ENCODE results near the gene ANKS1B. TPM values are rescaled to one million over a fixed set of nuclear protein-coding genes. Genes with fewer than 3 reads are reported as not detected.

Gene ANKS1B
- total RNA-seq, 1 experiment from 2014 or later: 0.54 TPM

DNA sequence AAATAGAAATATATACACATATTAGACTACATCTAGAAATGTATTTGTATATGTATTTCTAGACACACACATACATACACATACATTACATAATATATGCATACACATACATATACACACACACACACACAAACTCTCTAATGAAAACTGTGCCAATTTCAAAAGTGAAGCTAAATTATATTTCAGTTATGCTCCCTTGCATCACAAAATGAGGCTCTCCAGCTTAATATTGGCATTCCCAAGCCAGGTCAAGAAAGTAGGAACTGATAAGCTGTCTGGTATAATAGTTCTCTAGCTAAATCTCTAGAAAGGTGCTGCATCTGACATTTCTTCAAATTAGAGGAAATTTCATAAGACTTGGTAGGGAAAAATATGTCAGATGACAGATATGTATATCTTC lies 280.3 kb downstream of the ANKS1B start:
- Histone ChIP-seq H3K27me3 (ENCODE audit: insufficient read depth, low read length) (no peaks in the 10 kb centered on the region), H3K9me3 (ENCODE audit: control insufficient read depth in 1 of 2, insufficient read depth in 1 of 2, low read depth in 1 of 2, low read length in 2 of 2) (no peaks in the 10 kb centered on the region), H3K36me3 (ENCODE audit: control insufficient read depth in 1 of 2, insufficient read depth in 2 of 2, low read length in 2 of 2) (no peaks in the 10 kb centered on the region), H3K4me1 (ENCODE audit: control insufficient read depth in 1 of 2, insufficient read depth in 2 of 2, low read length in 2 of 2) (no peaks in the 10 kb centered on the region), H2AFZ (ENCODE audit: low read depth, low read length, poor library complexity, severe bottlenecking) (no peak overlapping the region), H3K9ac (ENCODE audit: low read length) (no peak overlapping the region), H3K4me3 (replicated peaks in 1 of 2; ENCODE audit: low read depth in 1 of 2, low read length in 2 of 2) (no peak overlapping the region), H4K20me1 (ENCODE audit: insufficient read depth) (no peaks in the 10 kb centered on the region), H3K27ac (ENCODE audit: low read depth, low read length) (no peak overlapping the region), H3K79me2 (ENCODE audit: insufficient read depth, low read length) (no peaks in the 10 kb centered on the region), H3K9me2 (ENCODE audit: insufficient read depth) (no peaks in the 10 kb centered on the region), H3K4me2 (ENCODE audit: low read length) (no peak overlapping the region)
- no peak for DNase-seq (ENCODE audit: low read depth, low spot score)
- no TSS peak for BruUV-seq (replicated peaks)
- CTCF ChIA-PET: no interaction called here
- POLR2A ChIA-PET: no interaction called here
- RAD21 ChIA-PET (ENCODE audit: low non-redundant PET in 1 of 2, low total read pairs in 2 of 2, uncharacterized antibody in 2 of 2, unreplicated experiment in 2 of 2): no interaction called here
- no peak for ATAC-seq
- intact Hi-C loops (cut with micrococcal nuclease): no loop called here
- TF ChIP-seq POLR2A (IDR thresholded peaks at IDR 0.05; ENCODE audit: borderline replicate concordance, extremely low read depth, insufficient read depth, insufficient read length) (no peak), CBX3 (IDR thresholded peaks at IDR 0.05; ENCODE audit: low read depth) (no peak), EZH2phosphoT487 (IDR thresholded peaks at IDR 0.05; ENCODE audit: borderline replicate concordance) (no peak), ZNF274 (IDR thresholded peaks at IDR 0.05; ENCODE audit: low read depth, low read length) (no peak)
- TF ChIP-seq, protein P1, sequence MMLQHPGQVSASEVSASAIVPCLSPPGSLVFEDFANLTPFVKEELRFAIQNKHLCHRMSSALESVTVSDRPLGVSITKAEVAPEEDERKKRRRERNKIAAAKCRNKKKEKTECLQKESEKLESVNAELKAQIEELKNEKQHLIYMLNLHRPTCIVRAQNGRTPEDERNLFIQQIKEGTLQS (IDR thresholded peaks at IDR 0.05): no peak

DNA sequence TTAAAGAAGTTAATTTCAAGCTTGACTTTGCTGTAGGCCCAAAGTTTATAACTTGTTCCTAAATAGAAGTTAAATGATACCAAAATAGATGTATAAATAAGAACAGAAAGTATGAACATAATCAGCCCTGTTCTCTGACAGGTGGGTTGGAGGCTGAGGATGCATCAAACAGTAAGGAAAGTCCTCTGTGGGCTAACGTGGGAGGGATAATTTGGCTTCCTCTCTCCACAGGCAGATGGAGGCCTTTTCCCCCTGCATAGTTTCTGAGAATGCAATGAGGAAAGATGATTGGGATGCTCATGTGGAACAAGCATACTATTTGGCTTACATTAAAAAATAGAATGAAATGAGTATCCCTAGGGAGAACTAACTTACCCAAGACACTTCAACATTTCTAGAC lies 280.7 kb downstream of the ANKS1B start:
- no TSS peak for BruUV-seq (replicated peaks)
- H4K20me1 ChIP-seq (ENCODE audit: insufficient read depth): no peaks in the 10 kb centered on the region
- intact Hi-C loops (cut with micrococcal nuclease): no loop called here
- CTCF ChIA-PET: no interaction called here
- H3K9ac ChIP-seq (ENCODE audit: low read length): no peak overlapping the region
- H3K4me2 ChIP-seq (ENCODE audit: low read length): no peak overlapping the region
- no peaks in the 10 kb centered on the region for H3K27me3 ChIP-seq (ENCODE audit: insufficient read depth, low read length)
- no peak overlapping the region for H2AFZ ChIP-seq (ENCODE audit: low read depth, low read length, poor library complexity, severe bottlenecking)
- no peaks in the 10 kb centered on the region for H3K36me3 ChIP-seq (ENCODE audit: control insufficient read depth in 1 of 2, insufficient read depth in 2 of 2, low read length in 2 of 2)
- ATAC-seq: no peak
- no peak for TF ChIP-seq SRF (IDR thresholded peaks at IDR 0.05; ENCODE audit: low read depth)
- TF ChIP-seq EZH2phosphoT487 (IDR thresholded peaks at IDR 0.05; ENCODE audit: borderline replicate concordance): no peak
- TF ChIP-seq SP1 (IDR thresholded peaks at IDR 0.05; ENCODE audit: low read depth): no peak
- H3K4me3 ChIP-seq (replicated peaks in 1 of 2; ENCODE audit: low read depth in 1 of 2, low read length in 2 of 2): no peak overlapping the region
- H3K9me2 ChIP-seq (ENCODE audit: insufficient read depth): no peaks in the 10 kb centered on the region
- POLR2A ChIA-PET: no interaction called here
- RAD21 ChIA-PET (ENCODE audit: low non-redundant PET in 1 of 2, low total read pairs in 2 of 2, uncharacterized antibody in 2 of 2, unreplicated experiment in 2 of 2): no interaction called here
- H3K79me2 ChIP-seq (ENCODE audit: insufficient read depth, low read length): no peaks in the 10 kb centered on the region
- H3K27ac ChIP-seq (ENCODE audit: low read depth, low read length): no peak overlapping the region
- H3K4me1 ChIP-seq (ENCODE audit: control insufficient read depth in 1 of 2, insufficient read depth in 2 of 2, low read length in 2 of 2): no peaks in the 10 kb centered on the region
- no peak for DNase-seq (ENCODE audit: low read depth, low spot score)
- H3K9me3 ChIP-seq (ENCODE audit: control insufficient read depth in 1 of 2, insufficient read depth in 1 of 2, low read depth in 1 of 2, low read length in 2 of 2): no peaks in the 10 kb centered on the region

All from HCT116 (cell line).